Endothelial cell of umbilical vein (primary cell): ENCODE data around the gene RGS6.

Source experiments
- FOS ChIP-seq: IDR thresholded peaks from 2 replicates; pipeline ENCODE4 v1.6.1; 2011; ENCODE audit warnings: mild to moderate bottlenecking, low read length, moderate library complexity, borderline replicate concordance; ENCODE audit not compliant: insufficient read depth
- JUN ChIP-seq: IDR thresholded peaks from 2 replicates; pipeline ENCODE4 v1.6.1; 2011; ENCODE audit warnings: borderline replicate concordance, low read depth; ENCODE audit not compliant: insufficient read length, insufficient read depth
- POLR2A ChIP-seq: IDR thresholded peaks from 2 replicates; pipeline ENCODE4 v1.6.1; 2012; ENCODE audit warnings: low read depth, mild to moderate bottlenecking, control low read depth, low read length
- POLR2AphosphoS5 ChIP-seq: IDR thresholded peaks from 2 replicates; pipeline ENCODE4 v1.6.1; 2012; ENCODE audit warnings: low read depth, mild to moderate bottlenecking, control low read depth, low read length, moderate library complexity; ENCODE audit not compliant: insufficient read depth
- TF ChIP-seq, protein P1 (sequence below), 2 donors: IDR thresholded peaks; 1 replicate in 1 of 2; 2 replicates in 1 of 2; pipeline ENCODE4 v1.5.1; 2011; ENCODE audit warnings: low read length in 2 of 2, mild to moderate bottlenecking in 2 of 2, moderate library complexity in 2 of 2, control low read depth in 1 of 2, inconsistent platforms in 1 of 2, low read depth in 1 of 2; ENCODE audit not compliant: insufficient read depth in 1 of 2; ENCODE audit errors: extremely low read depth in 1 of 2

DNA sequence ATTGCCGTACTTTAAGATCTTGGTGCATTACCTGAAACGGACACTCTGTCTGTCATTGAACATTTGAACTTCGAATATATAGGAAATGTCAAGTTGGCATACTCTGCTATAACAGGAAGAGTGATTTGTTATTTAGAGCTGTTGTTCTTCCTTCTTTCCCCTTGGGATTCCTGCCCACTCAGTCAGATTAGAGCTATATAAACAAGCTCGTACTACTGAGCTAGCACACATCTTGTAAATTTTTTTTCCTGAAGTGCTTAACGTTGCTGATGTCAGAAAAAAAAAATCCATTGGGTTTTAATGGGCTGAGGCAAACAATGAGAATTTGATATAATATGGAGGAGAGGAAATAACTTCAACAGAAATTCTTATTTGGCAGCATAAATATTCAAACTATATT lies 26.8 kb downstream of the RGS6 start:
- TF ChIP-seq, protein P1, sequence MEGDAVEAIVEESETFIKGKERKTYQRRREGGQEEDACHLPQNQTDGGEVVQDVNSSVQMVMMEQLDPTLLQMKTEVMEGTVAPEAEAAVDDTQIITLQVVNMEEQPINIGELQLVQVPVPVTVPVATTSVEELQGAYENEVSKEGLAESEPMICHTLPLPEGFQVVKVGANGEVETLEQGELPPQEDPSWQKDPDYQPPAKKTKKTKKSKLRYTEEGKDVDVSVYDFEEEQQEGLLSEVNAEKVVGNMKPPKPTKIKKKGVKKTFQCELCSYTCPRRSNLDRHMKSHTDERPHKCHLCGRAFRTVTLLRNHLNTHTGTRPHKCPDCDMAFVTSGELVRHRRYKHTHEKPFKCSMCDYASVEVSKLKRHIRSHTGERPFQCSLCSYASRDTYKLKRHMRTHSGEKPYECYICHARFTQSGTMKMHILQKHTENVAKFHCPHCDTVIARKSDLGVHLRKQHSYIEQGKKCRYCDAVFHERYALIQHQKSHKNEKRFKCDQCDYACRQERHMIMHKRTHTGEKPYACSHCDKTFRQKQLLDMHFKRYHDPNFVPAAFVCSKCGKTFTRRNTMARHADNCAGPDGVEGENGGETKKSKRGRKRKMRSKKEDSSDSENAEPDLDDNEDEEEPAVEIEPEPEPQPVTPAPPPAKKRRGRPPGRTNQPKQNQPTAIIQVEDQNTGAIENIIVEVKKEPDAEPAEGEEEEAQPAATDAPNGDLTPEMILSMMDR (IDR thresholded peaks at IDR 0.05; ENCODE audit: extremely low read depth in 1 of 2, insufficient read depth in 1 of 2, low read depth in 1 of 2, low read length in 2 of 2): no peak
- no peak for TF ChIP-seq POLR2AphosphoS5
- no peak for TF ChIP-seq POLR2A
- TF ChIP-seq JUN: no peak
- no peak for TF ChIP-seq FOS
